B cell (primary cell): ENCODE measurements around the gene CCDC171. TPM values are rescaled to one million over a fixed set of nuclear protein-coding genes. Genes with fewer than 3 reads are reported as not detected.
A peak's percentile ranks its signal among the peaks of the same experiment; 100 is the strongest.

Experiments used
- ATAC-seq: fragments of 200-7000 bp; cut with Tn5 transposase; one replicate; pipeline ENCODE4 v1.10.0; 2021; ENCODE audit warnings: low read depth, mild to moderate bottlenecking, moderate number of reproducible peaks, moderate library complexity
- CTCF ChIA-PET: fragments of 350-600 bp; sonication (Branson Sonifier 250); formaldehyde crosslinking; loops from one replicate; lab custom pipeline; 2021; ENCODE audit warnings: antibody characterized with exemption, inconsistent platforms; lab: Charles Lee
- POLR2A ChIA-PET: fragments of 350-600 bp; sonication (Branson Sonifier 250); formaldehyde crosslinking; loops from one replicate; lab custom pipeline; 2021; ENCODE audit warnings: antibody characterized with exemption; lab: Charles Lee
- DNase-seq: peaks from one replicate; pipeline ENCODE4 v3.0.0; 2013
- H2AFZ ChIP-seq: 2 replicates; pipeline ENCODE4 v1.6.1; 2012; ENCODE audit warnings: mild to moderate bottlenecking, low read depth, low read length; ENCODE audit not compliant: insufficient read depth, poor library complexity, severe bottlenecking
- H3K27ac ChIP-seq, 2 donors: 1 replicate in 1 of 2; 2 replicates in 1 of 2; pipeline ENCODE4 v1.5.1; 2012 to 2013; ENCODE audit warnings: low read length in 2 of 2, mild to moderate bottlenecking in 2 of 2, moderate library complexity in 1 of 2
- H3K27me3 ChIP-seq, 4 experiments: fragments of 200-600 bp in 1 of 4; sonication (generic) in 1 of 4; replicated peaks in 1 of 4; 1 replicate in 2 of 4; 2 replicates in 2 of 4; pipeline versions ENCODE4 v1.6.1 to v1.7.0; 2013 to 2016; ENCODE audit warnings: low read length in 3 of 4, mild to moderate bottlenecking in 2 of 4, mixed read lengths in 1 of 4, moderate library complexity in 1 of 4; ENCODE audit not compliant: insufficient read depth in 4 of 4, control insufficient read depth in 3 of 4; ENCODE audit errors: control extremely low read depth in 1 of 4
- H3K36me3 ChIP-seq, 2 experiments: replicated peaks in 1 of 2; 1 replicate in 1 of 2; 2 replicates in 1 of 2; pipeline versions ENCODE4 v1.6.1 to v1.7.1; 2013; ENCODE audit warnings: low read length in 1 of 2; ENCODE audit not compliant: insufficient read depth in 2 of 2, control insufficient read depth in 1 of 2; ENCODE audit errors: control extremely low read depth in 1 of 2, extremely low read depth in 1 of 2
- H3K4me1 ChIP-seq, 2 donors: fragments of 200-600 bp in 1 of 2; sonication (generic) in 1 of 2; 1 replicate in 1 of 2; 2 replicates in 1 of 2; pipeline versions ENCODE4 v1.5.1 to v1.6.1; 2013 to 2017; ENCODE audit warnings: low read length in 2 of 2; ENCODE audit not compliant: control insufficient read depth in 2 of 2, insufficient read depth in 2 of 2
- H3K4me2 ChIP-seq: replicated peaks from 2 replicates; pipeline ENCODE3; 2012; ENCODE audit warnings: mild to moderate bottlenecking, low read depth, low read length; ENCODE audit not compliant: poor library complexity, severe bottlenecking
- H3K4me3 ChIP-seq, 5 experiments: fragments of 200-600 bp in 1 of 5; sonication (generic) in 1 of 5; 1 replicate in 3 of 5; 2 replicates in 2 of 5; pipeline versions ENCODE4 v1.5.1 to v1.7.0; 2011 to 2016; ENCODE audit warnings: low read length in 4 of 5, mild to moderate bottlenecking in 4 of 5, low read depth in 2 of 5, control low read depth in 1 of 5, moderate library complexity in 1 of 5; ENCODE audit not compliant: insufficient read depth in 1 of 5; ENCODE audit errors: control extremely low read depth in 1 of 5, extremely low read depth in 1 of 5
- H3K79me2 ChIP-seq: fragments of 200-600 bp; sonication (generic); one replicate; pipeline ENCODE4 v1.6.0; 2016; ENCODE audit warnings: low read length; ENCODE audit not compliant: control insufficient read depth, insufficient read depth
- H3K9ac ChIP-seq: fragments of 200-600 bp; sonication (generic); 2 replicates; pipeline ENCODE4 v1.6.1; 2017; ENCODE audit warnings: mild to moderate bottlenecking, low read length, moderate library complexity
- H3K9me3 ChIP-seq, 3 donors: one replicate each; pipeline versions ENCODE4 v1.6.1 to v1.7.1; 2013; ENCODE audit warnings: low read length in 2 of 3; ENCODE audit not compliant: control insufficient read depth in 2 of 3, insufficient read depth in 1 of 3; ENCODE audit errors: control extremely low read depth in 1 of 3
- H4K20me1 ChIP-seq: 2 replicates; pipeline ENCODE4 v1.6.0; 2012; ENCODE audit warnings: mild to moderate bottlenecking, low read length; ENCODE audit not compliant: insufficient read depth, control insufficient read depth, poor library complexity, severe bottlenecking
- H3K27ac Mint-ChIP-seq: one replicate; pipeline ENCODE4 v1.8.0; 2021; ENCODE audit warnings: mixed read lengths
- H3K27me3 Mint-ChIP-seq: one replicate; pipeline ENCODE4 v1.8.0; 2021; ENCODE audit warnings: mixed read lengths
- H3K4me1 Mint-ChIP-seq: one replicate; pipeline ENCODE4 v1.8.0; 2021; ENCODE audit warnings: mixed read lengths
- H3K4me3 Mint-ChIP-seq: one replicate; pipeline ENCODE4 v1.8.0; 2021; ENCODE audit warnings: mixed read lengths
- H3K9me3 Mint-ChIP-seq: one replicate; pipeline ENCODE4 v1.8.0; 2022; ENCODE audit warnings: mixed read lengths; ENCODE audit not compliant: insufficient read depth
- CTCF ChIP-seq: fragments of 200-600 bp; IDR thresholded peaks from one replicate; pipeline ENCODE4 v1.8.0; 2022; ENCODE audit warnings: antibody characterized with exemption, mild to moderate bottlenecking
- EZH2 ChIP-seq: IDR thresholded peaks from 2 replicates; pipeline ENCODE4 v1.6.1; 2012; ENCODE audit warnings: borderline replicate concordance, low read depth, mild to moderate bottlenecking, moderate library complexity, low read length; ENCODE audit not compliant: insufficient read depth, poor library complexity, severe bottlenecking
- WGBS: methylation state at CpG from one replicate; pipeline ENCODE4 v1.1.5; 2013; ENCODE audit warnings: missing lambda C conversion rate; ENCODE audit not compliant: insufficient coverage; 5-methylcytosine and 5-hydroxymethylcytosine counted together
- intact Hi-C: fragments of 100-400 bp; cut with micrococcal nuclease; formaldehyde crosslinking; loops from one replicate; pipeline ENCODE4 v1.10.0; 2022
- polyA plus RNA-seq: library from polyadenylated mRNA; depleted of rRNA; stranded (reverse); fragments of >200 nt; gene quantifications from 2 replicates; pipeline ENCODE4 v1.2.3, GENCODE V29; 2012
- total RNA-seq, 2 donors: library from RNA; stranded (reverse); fragments of 120-200 nt in 1 of 2; gene quantifications; 1 replicate in 1 of 2; 2 replicates in 1 of 2; pipeline versions ENCODE4 v1.2.3 to v1.2.4, GENCODE V29; 2013 to 2022

Gene CCDC171
- total and polyA plus RNA-seq, 2 donors (not counting 1 experiment from before 2014, with no cell fraction given), result 0.22 to 6.3 TPM

- H3K27me3 ChIP-seq, result no peaks in the 10 kb centered on the region
- H4K20me1 ChIP-seq, result no peaks in the 10 kb centered on the region
- no peaks in the 10 kb centered on the region for H3K9me3 Mint-ChIP-seq
- CTCF ChIA-PET, result interaction anchor here (0.7 to 2.0 kb wide), 5 partner anchors 35 to 537 kb away, joined by 3 to 5 read pairs (median 3); no protein-coding TSS in a partner anchor
- H3K79me2 ChIP-seq, result no peaks in the 10 kb centered on the region
- no peak overlapping the region for H3K4me3 ChIP-seq
- H3K4me1 ChIP-seq, result no peaks in the 10 kb centered on the region
- DNase-seq (no peak), ATAC-seq (no peak)
- intact Hi-C loops, result no loop called here
- no peaks in the 10 kb centered on the region for H3K36me3 ChIP-seq
- no peak overlapping the region for H2AFZ ChIP-seq
- no peak overlapping the region for H3K4me2 ChIP-seq
- no peak for TF ChIP-seq CTCF
- no peak for TF ChIP-seq EZH2
- no CpG with 5 or more reads among the region's 1 CpG for WGBS
- no peaks in the 10 kb centered on the region for H3K27me3 Mint-ChIP-seq
- no peaks in the 10 kb centered on the region for H3K4me1 Mint-ChIP-seq
- H3K4me3 Mint-ChIP-seq, result no peak overlapping the region
- no peak overlapping the region for H3K9ac ChIP-seq
- POLR2A ChIA-PET, result no interaction called here
- H3K27ac Mint-ChIP-seq, result no peak overlapping the region
- no peak overlapping the region for H3K27ac ChIP-seq
- peaks cover 0 to 10% (median 0%) of the 10 kb centered on the region in 3 donors for H3K9me3 ChIP-seq
These were observed 88.4 kb downstream of the CCDC171 start for GRCh38 chr9:15641291-15641690.

- H3K27ac Mint-ChIP-seq, result no peak overlapping the region
- Histone ChIP-seq H2AFZ (no peak overlapping the region), H4K20me1 (no peaks in the 10 kb centered on the region), H3K4me2 (no peak overlapping the region), H3K79me2 (no peaks in the 10 kb centered on the region), H3K36me3 (no peaks in the 10 kb centered on the region), H3K9me3 (peaks cover 0 to 10% (median 0%) of the 10 kb centered on the region in 3 donors), H3K27ac (no peak overlapping the region), H3K9ac (no peak overlapping the region), H3K27me3 (no peaks in the 10 kb centered on the region), H3K4me1 (no peaks in the 10 kb centered on the region), H3K4me3 (no peak overlapping the region)
- no peak overlapping the region for H3K4me3 Mint-ChIP-seq
- WGBS, result no CpG with 5 or more reads among the region's 2 CpGs
- no peaks in the 10 kb centered on the region for H3K9me3 Mint-ChIP-seq
- DNase-seq, result peak; percentile 31
- ChIA-PET POLR2A (no interaction called here), CTCF (no interaction called here)
- ATAC-seq, result no peak
- no peak for TF ChIP-seq EZH2
- peak; percentile 70 for TF ChIP-seq CTCF
- H3K4me1 Mint-ChIP-seq, result no peaks in the 10 kb centered on the region
- no peaks in the 10 kb centered on the region for H3K27me3 Mint-ChIP-seq
- intact Hi-C loops, result loop anchor here (2.0 kb wide), 1 partner anchor 432 kb away; no protein-coding TSS in a partner anchor
These were observed 89.6 kb downstream of the CCDC171 start for GRCh38 chr9:15642369-15642962.
